SK-N-SH (cell line): Measurements from ENCODE around the gene NDUFS2. TPM values are rescaled to one million over a fixed set of nuclear protein-coding genes. Genes with fewer than 3 reads are reported as not detected.

ENCODE experiments used
- CTCF ChIA-PET: fragments of 300-600, 350-600 bp; formaldehyde crosslinking; extraction: SDS; loops from one replicate; lab custom pipeline; 2021; lab: Yijun Ruan, JAX
- POLR2A ChIA-PET: fragments of 350-600 bp; sonication (Branson Sonifier 250); formaldehyde crosslinking; extraction: SDS; loops from one replicate; lab custom pipeline; 2020; ENCODE audit warnings: antibody characterized with exemption, inconsistent platforms; lab: Yijun Ruan, JAX
- DNase-seq: peaks from one replicate; pipeline ENCODE4 v3.0.0; 2012
- H2AFZ ChIP-seq: fragments of 200-600 bp; sonication (generic); 2 replicates; pipeline ENCODE4 v1.8.1; 2016; ENCODE audit warnings: antibody characterized with exemption, mild to moderate bottlenecking, low read depth
- H3F3A ChIP-seq: fragments of 200-600 bp; sonication (generic); replicated peaks from 2 replicates; pipeline ENCODE3; 2016; ENCODE audit warnings: antibody characterized with exemption, mild to moderate bottlenecking; ENCODE audit not compliant: insufficient read depth
- H3K27ac ChIP-seq, 2 experiments: fragments of 200-500 bp in 1 of 2; fragments of 200-600 bp in 1 of 2; sonication (Bioruptor generic) in 1 of 2; sonication (generic), shearing (Covaris generic) in 1 of 2; 2 replicates each; pipeline versions ENCODE4 v1.5.1 to v1.6.1; 2014 to 2016; ENCODE audit warnings: low read depth in 2 of 2, inconsistent platforms in 1 of 2, low read length in 1 of 2, mild to moderate bottlenecking in 1 of 2, mixed read lengths in 1 of 2
- H3K27me3 ChIP-seq: fragments of 200-600 bp; sonication (generic), shearing (Covaris generic); 2 replicates; pipeline ENCODE4 v1.6.1; 2016; ENCODE audit warnings: mixed run types; ENCODE audit not compliant: insufficient read depth
- H3K36me3 ChIP-seq, 2 experiments: fragments of 200-500 bp in 1 of 2; fragments of 200-600 bp in 1 of 2; sonication (Bioruptor generic) in 1 of 2; sonication (generic) in 1 of 2; replicated peaks in 1 of 2; 2 replicates each; pipeline versions ENCODE3 to v1.5.1; 2014 to 2016; ENCODE audit warnings: low read length in 1 of 2, mild to moderate bottlenecking in 1 of 2; ENCODE audit not compliant: insufficient read depth in 2 of 2, control insufficient read depth in 1 of 2
- H3K4me1 ChIP-seq, 2 experiments: fragments of 200-500 bp in 1 of 2; fragments of 200-600 bp in 1 of 2; sonication (Bioruptor generic) in 1 of 2; sonication (generic), shearing (Covaris generic) in 1 of 2; 2 replicates each; pipeline versions ENCODE4 v1.5.1 to v1.6.1; 2014 to 2016; ENCODE audit warnings: low read depth in 1 of 2, low read length in 1 of 2, mixed run types in 1 of 2; ENCODE audit not compliant: insufficient read depth in 2 of 2, control insufficient read depth in 1 of 2
- H3K4me2 ChIP-seq: fragments of 200-600 bp; sonication (generic), shearing (Covaris generic); 2 replicates; pipeline ENCODE4 v1.6.1; 2017; ENCODE audit warnings: mixed run types
- H3K4me3 ChIP-seq, 2 experiments: fragments of 200-500 bp in 1 of 2; fragments of 200-600 bp in 1 of 2; sonication (Bioruptor generic) in 1 of 2; sonication (generic), shearing (Covaris generic) in 1 of 2; 2 replicates each; pipeline versions ENCODE4 v1.5.1 to v1.8.1; 2014 to 2016; ENCODE audit warnings: low read depth in 2 of 2, inconsistent platforms in 1 of 2, low read length in 1 of 2, mild to moderate bottlenecking in 1 of 2, mixed read lengths in 1 of 2, moderate library complexity in 1 of 2
- H3K79me2 ChIP-seq: fragments of 200-600 bp; sonication (generic); 2 replicates; pipeline ENCODE4 v1.8.1; 2017; ENCODE audit warnings: mild to moderate bottlenecking; ENCODE audit not compliant: insufficient read depth
- H3K9ac ChIP-seq: fragments of 200-600 bp; sonication (generic); 2 replicates; pipeline ENCODE4 v1.6.1; 2017; ENCODE audit warnings: mixed run types
- H3K9me2 ChIP-seq: fragments of 200-600 bp; sonication (generic); 2 replicates; pipeline ENCODE4 v1.6.1; 2017; ENCODE audit warnings: mixed run types
- H3K9me3 ChIP-seq: fragments of 200-600 bp; sonication (generic); 2 replicates; pipeline ENCODE4 v1.6.1; 2017; ENCODE audit warnings: mixed run types, mild to moderate bottlenecking, moderate library complexity
- H4K20me1 ChIP-seq: fragments of 200-600 bp; sonication (generic); 2 replicates; pipeline ENCODE4 v1.6.1; 2017; ENCODE audit warnings: mild to moderate bottlenecking, mixed run types; ENCODE audit not compliant: insufficient read depth
- CHD2 ChIP-seq: fragments of 150-350 bp; IDR thresholded peaks from 2 replicates; pipeline ENCODE4 v1.6.1; 2018; ENCODE audit warnings: low read length; ENCODE audit not compliant: partially characterized antibody
- ELF1 ChIP-seq: IDR thresholded peaks from 2 replicates; pipeline ENCODE4 v1.4.0; 2012
- FOXJ3 ChIP-seq: sonication (generic); formaldehyde crosslinking; IDR thresholded peaks from 2 replicates; pipeline ENCODE4 v1.5.1; 2020; ENCODE audit warnings: mild to moderate bottlenecking, missing genetic modification reagents
- IRF3 ChIP-seq: fragments of 150-350 bp; IDR thresholded peaks from 2 replicates; pipeline ENCODE4 v1.6.1; 2016; ENCODE audit warnings: mild to moderate bottlenecking, low read depth, low read length
- MAX ChIP-seq: IDR thresholded peaks from 2 replicates; pipeline ENCODE4 v1.4.0; 2012; ENCODE audit warnings: low read depth
- MEF2A ChIP-seq: IDR thresholded peaks from 2 replicates; pipeline ENCODE4 v1.4.0; 2012; ENCODE audit warnings: low read depth, borderline replicate concordance
- MXI1 ChIP-seq: IDR thresholded peaks from 2 replicates; pipeline ENCODE4 v1.6.1; 2012; ENCODE audit warnings: mild to moderate bottlenecking, low read depth, low read length, improper control_type of control experiment
- NRF1 ChIP-seq: IDR thresholded peaks from 2 replicates; pipeline ENCODE4 v1.6.1; 2012; ENCODE audit warnings: low read depth, mild to moderate bottlenecking, low read length
- REST ChIP-seq: IDR thresholded peaks from 2 replicates; pipeline ENCODE4 v1.6.1; 2012; ENCODE audit warnings: mild to moderate bottlenecking, low read depth, low read length, moderate library complexity
- RXRA ChIP-seq: IDR thresholded peaks from 2 replicates; pipeline ENCODE4 v1.4.0; 2012; ENCODE audit warnings: low read depth, mild to moderate bottlenecking, borderline replicate concordance
- SIN3A ChIP-seq: IDR thresholded peaks from 2 replicates; pipeline ENCODE4 v1.6.1; 2012; ENCODE audit warnings: low read depth, mild to moderate bottlenecking, low read length, moderate library complexity, borderline replicate concordance
- SMC3 ChIP-seq: IDR thresholded peaks from 2 replicates; pipeline ENCODE4 v1.6.1; 2012; ENCODE audit warnings: low read depth, low read length, improper control_type of control experiment
- TEAD4 ChIP-seq: IDR thresholded peaks from 2 replicates; pipeline ENCODE4 v1.4.0; 2012; ENCODE audit warnings: mild to moderate bottlenecking, borderline replicate concordance; ENCODE audit not compliant: insufficient read depth
- WGBS: methylation state at CpG from one replicate; pipeline ENCODE4 v1.1.6; 2017; ENCODE audit warnings: low lambda C conversion rate; 5-methylcytosine and 5-hydroxymethylcytosine counted together
- polyA plus RNA-seq, 3 experiments: library from polyadenylated mRNA; depleted of rRNA; stranded (reverse); fragments of >200 nt; gene quantifications; 2 replicates each; pipeline ENCODE4 v1.2.3, GENCODE V29; 2012

NDUFS2 gene
- polyA plus RNA-seq, 1 of the 3 experiments (the other 2 are of a cell fraction): 203 TPM

- no peak for TF ChIP-seq TEAD4
- TF ChIP-seq SMC3: no peak
- TF ChIP-seq IRF3: no peak
- TF ChIP-seq MAX: peak; percentile 92
- peak; percentile 99 for TF ChIP-seq ELF1
- TF ChIP-seq MEF2A: no peak
- peak; percentile 52; the same call in 1 of the 2 replicates for TF ChIP-seq REST
- TF ChIP-seq FOXJ3 (CRISPR knock-in tag): no peak
- TF ChIP-seq MXI1: peak; percentile 84
- TF ChIP-seq, all 33 proteins: peak for 14
Measured at GRCh38 chr1:161153682-161154337, 48.4 kb upstream of the NDUFS2 start, which contains the start of gene UFC1 (continued).

GRCh38 chr1:161157867-161158266 lies 44.3 kb upstream of the NDUFS2 start:
- Histone ChIP-seq H3K9me3 (no peaks in the 10 kb centered on the region), H4K20me1 (no peaks in the 10 kb centered on the region), H3K9ac (no peak overlapping the region)
- no peak for TF ChIP-seq SIN3A
- TF ChIP-seq NRF1: no peak
- no peak for TF ChIP-seq CHD2
- TF ChIP-seq RXRA: no peak
- TF ChIP-seq, all 33 proteins: peak for 0
- Histone ChIP-seq H3K36me3 (peaks cover 4 to 42% of the 10 kb centered on the region in 2 experiments), H3K4me3 (no peak overlapping the region), H3K9me2 (no peaks in the 10 kb centered on the region), H3K4me2 (no peak overlapping the region), H3K27ac (no peak overlapping the region), H3F3A (peaks cover 8% of the 10 kb centered on the region), H3K4me1 (peaks cover 0 to 31% of the 10 kb centered on the region in 2 experiments; a peak in 3 of 4 replicates), H3K79me2 (peaks cover 33% of the 10 kb centered on the region), H3K27me3 (no peaks in the 10 kb centered on the region), H2AFZ (no peak overlapping the region)
- no peak for DNase-seq
- POLR2A ChIA-PET: interaction anchor here (0.7 kb wide), 1 partner anchor 433 kb away, joined by 6 read pairs; no protein-coding TSS in a partner anchor
- CTCF ChIA-PET: interaction anchor here (0.6 to 1.5 kb wide), 7 partner anchors 8 to 46 kb away, joined by 3 to 5 read pairs (median 4); partner anchors contain the start of genes NIT1, PFDN2 and PPOX
- WGBS: 89% methylated on average over 1 of the region's 1 CpG
